Fibroblast of villous mesenchyme (primary cell): ENCODE results near the gene ARHGAP45. TPM values are rescaled to one million over a fixed set of nuclear protein-coding genes. Genes with fewer than 3 reads are reported as not detected.

Source experiments
- DNase-seq: peaks from one replicate; pipeline ENCODE4 v3.0.0-alpha.2; 2010; ENCODE audit warnings: low read depth
- H3K4me3 ChIP-seq: 2 replicates; pipeline ENCODE4 v1.5.1; 2011; ENCODE audit warnings: low read depth, mild to moderate bottlenecking, low read length
- total RNA-seq: library from RNA; depleted of rRNA; stranded (reverse); fragments of >200 nt; gene quantifications from 2 replicates; pipeline ENCODE4 v1.2.3, GENCODE V29; 2012
- TF ChIP-seq, protein P1 (sequence below): IDR thresholded peaks from 2 replicates; pipeline ENCODE4 v1.5.1; 2012; ENCODE audit warnings: low read depth, mild to moderate bottlenecking, low read length; ENCODE audit not compliant: insufficient read depth

The ARHGAP45 gene
- total RNA-seq, 1 donor: 0.43 TPM

DNA sequence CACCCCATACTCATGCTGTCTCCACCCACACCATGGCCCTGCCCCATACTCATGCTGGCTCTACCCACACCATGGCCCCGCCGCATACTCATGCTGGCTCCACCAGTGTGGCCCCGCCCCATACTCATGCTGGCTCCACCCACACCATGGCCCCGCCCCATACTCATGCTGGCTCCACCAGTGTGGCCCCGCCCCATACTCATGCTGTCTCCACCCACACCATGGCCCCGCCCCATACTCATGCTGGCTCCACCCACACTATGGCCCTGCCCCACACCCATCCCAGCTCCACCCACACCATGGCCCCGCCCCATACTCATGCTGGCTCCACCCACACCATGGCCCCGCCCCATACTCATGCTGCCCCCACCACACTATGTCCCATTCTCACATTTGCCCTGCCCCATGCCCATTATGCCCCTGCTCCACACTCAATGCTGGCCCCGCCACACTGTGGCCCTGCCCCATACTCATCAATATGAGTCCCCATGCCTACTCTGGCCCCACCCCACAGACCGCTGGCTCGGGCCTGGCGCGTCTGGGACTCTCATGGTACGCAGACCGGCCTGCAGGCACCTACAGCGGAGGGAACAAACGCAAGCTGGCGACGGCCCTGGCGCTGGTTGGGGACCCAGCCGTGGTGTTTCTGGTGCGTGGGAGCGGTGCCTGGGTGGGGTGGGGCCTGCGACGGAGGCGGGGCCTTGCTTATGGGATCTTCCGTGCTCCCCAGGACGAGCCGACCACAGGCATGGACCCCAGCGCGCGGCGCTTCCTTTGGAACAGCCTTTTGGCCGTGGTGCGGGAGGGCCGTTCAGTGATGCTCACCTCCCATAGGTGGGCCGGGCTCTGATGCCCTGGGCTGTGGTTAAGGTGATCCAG, 3.7 kb upstream of the ARHGAP45 start:
- H3K4me3 ChIP-seq: no peak overlapping the region
- peak; percentile 45 for DNase-seq
- TF ChIP-seq, protein P1, sequence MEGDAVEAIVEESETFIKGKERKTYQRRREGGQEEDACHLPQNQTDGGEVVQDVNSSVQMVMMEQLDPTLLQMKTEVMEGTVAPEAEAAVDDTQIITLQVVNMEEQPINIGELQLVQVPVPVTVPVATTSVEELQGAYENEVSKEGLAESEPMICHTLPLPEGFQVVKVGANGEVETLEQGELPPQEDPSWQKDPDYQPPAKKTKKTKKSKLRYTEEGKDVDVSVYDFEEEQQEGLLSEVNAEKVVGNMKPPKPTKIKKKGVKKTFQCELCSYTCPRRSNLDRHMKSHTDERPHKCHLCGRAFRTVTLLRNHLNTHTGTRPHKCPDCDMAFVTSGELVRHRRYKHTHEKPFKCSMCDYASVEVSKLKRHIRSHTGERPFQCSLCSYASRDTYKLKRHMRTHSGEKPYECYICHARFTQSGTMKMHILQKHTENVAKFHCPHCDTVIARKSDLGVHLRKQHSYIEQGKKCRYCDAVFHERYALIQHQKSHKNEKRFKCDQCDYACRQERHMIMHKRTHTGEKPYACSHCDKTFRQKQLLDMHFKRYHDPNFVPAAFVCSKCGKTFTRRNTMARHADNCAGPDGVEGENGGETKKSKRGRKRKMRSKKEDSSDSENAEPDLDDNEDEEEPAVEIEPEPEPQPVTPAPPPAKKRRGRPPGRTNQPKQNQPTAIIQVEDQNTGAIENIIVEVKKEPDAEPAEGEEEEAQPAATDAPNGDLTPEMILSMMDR: no peak

GRCh38 chr19:1063909-1064660, 2.9 kb upstream of the ARHGAP45 start:
- no peak for DNase-seq
- H3K4me3 ChIP-seq: no peak overlapping the region
- TF ChIP-seq, protein P1: no peak

- TF ChIP-seq, protein P1: peak; percentile 73
- H3K4me3 ChIP-seq: no peak overlapping the region
- DNase-seq: peak; percentile 77
These were observed 2.0 kb upstream of the ARHGAP45 start for GRCh38 chr19:1064661-1065605.

DNA sequence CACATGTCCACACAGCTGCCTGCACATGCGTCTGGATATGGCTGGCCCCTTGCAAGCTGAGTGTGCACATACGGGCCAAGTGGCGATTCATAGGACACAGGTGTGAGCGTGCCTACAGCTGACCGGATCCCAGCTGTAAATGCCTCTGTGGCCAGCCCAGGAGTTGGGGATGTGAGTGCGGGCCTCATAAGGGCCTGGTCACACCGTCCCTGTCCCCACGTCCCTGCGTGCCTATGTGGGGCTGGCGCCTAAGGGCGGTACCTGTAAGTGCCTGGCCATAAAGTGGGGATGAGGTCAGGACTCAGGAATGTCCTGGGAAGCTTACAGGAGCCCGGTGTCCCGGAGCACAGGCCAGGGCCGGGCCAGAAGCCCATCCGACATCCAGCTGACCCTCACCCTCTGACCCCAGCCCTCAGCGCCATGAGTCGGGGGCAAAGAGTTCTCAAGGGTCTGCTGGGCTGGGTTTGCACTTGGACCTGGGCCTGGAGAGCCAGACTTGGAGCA, 1.3 kb upstream of the ARHGAP45 start:
- TF ChIP-seq, protein P1: no peak
- no peak for DNase-seq
- H3K4me3 ChIP-seq: no peak overlapping the region

DNA sequence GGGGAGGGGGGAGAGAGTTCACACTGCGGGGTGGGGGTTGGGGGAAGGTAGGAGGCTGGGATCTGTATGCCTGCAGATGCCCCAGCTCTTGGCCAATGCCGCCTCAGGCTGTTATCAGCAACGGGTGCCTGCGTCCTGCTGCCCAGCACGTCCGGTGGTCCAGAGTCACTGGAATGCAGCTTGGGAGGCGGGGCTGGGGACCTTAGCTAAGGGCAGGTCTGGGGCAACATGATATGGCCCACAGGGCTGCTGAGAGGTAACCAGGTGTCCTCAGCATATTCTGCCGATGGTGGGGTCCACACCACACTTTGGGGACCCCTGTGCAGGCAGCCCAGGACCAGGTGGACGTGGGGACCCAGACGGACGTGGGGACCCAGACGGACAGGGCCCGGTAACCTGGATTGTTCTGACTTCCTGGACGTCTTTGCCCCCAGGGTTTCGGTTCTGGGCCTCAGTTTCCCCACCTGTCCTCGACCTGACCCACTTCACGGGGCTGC, 668 bp upstream of the ARHGAP45 start:
- TF ChIP-seq, protein P1: no peak
- DNase-seq: no peak
- peak overlapping the region; percentile 49 for H3K4me3 ChIP-seq
